CD14-positive monocyte (primary cell): ENCODE measurements around the gene FIZ1. TPM values are rescaled to one million over a fixed set of nuclear protein-coding genes. Genes with fewer than 3 reads are reported as not detected.

Source experiments
- DNase-seq, 3 donors: peaks; one replicate each; pipeline ENCODE4 v3.0.0-alpha.2; 2011 to 2022
- H2AFZ ChIP-seq: 2 replicates; pipeline ENCODE4 v1.6.0; 2012; ENCODE audit warnings: mild to moderate bottlenecking, low read depth, low read length, inconsistent platforms; ENCODE audit not compliant: insufficient read depth, poor library complexity, severe bottlenecking
- H3K27ac ChIP-seq, 2 donors: 1 replicate in 1 of 2; 2 replicates in 1 of 2; pipeline ENCODE4 v1.5.1; 2012 to 2013; ENCODE audit warnings: low read length in 2 of 2, control low read depth in 1 of 2, inconsistent platforms in 1 of 2, low read depth in 1 of 2, mild to moderate bottlenecking in 1 of 2
- H3K27me3 ChIP-seq, 2 donors: one replicate each; pipeline versions ENCODE4 v1.6.0 to v1.6.1; 2011 to 2013; ENCODE audit warnings: low read length in 2 of 2; ENCODE audit not compliant: control insufficient read depth in 2 of 2, insufficient read depth in 2 of 2
- H3K36me3 ChIP-seq, 2 donors: replicated peaks in 1 of 2; 1 replicate in 1 of 2; 2 replicates in 1 of 2; pipeline versions ENCODE4 v1.5.1 to v1.6.1; 2012 to 2013; ENCODE audit warnings: low read length in 2 of 2, control low read depth in 1 of 2, inconsistent platforms in 1 of 2, mild to moderate bottlenecking in 1 of 2; ENCODE audit not compliant: insufficient read depth in 2 of 2, control insufficient read depth in 1 of 2
- H3K4me1 ChIP-seq, 2 donors: 1 replicate in 1 of 2; 2 replicates in 1 of 2; pipeline versions ENCODE4 v1.5.1 to v1.6.1; 2012 to 2013; ENCODE audit warnings: low read length in 2 of 2, control low read depth in 1 of 2, inconsistent platforms in 1 of 2, mild to moderate bottlenecking in 1 of 2, moderate library complexity in 1 of 2; ENCODE audit not compliant: insufficient read depth in 2 of 2, control insufficient read depth in 1 of 2
- H3K4me2 ChIP-seq: replicated peaks from 2 replicates; pipeline ENCODE3; 2012; ENCODE audit warnings: low read length, moderate library complexity, mild to moderate bottlenecking; ENCODE audit not compliant: poor library complexity, severe bottlenecking; ENCODE audit errors: extremely low read depth
- H3K4me3 ChIP-seq, 3 experiments: fragments of 200-600 bp in 1 of 3; sonication (generic) in 1 of 3; replicated peaks in 1 of 3; 1 replicate in 2 of 3; 2 replicates in 1 of 3; pipeline ENCODE4 v1.5.1; 2011 to 2013; ENCODE audit warnings: low read length in 3 of 3, mild to moderate bottlenecking in 3 of 3, control low read depth in 2 of 3, low read depth in 2 of 3, inconsistent platforms in 1 of 3, moderate library complexity in 1 of 3
- H3K79me2 ChIP-seq: 2 replicates; pipeline ENCODE4 v1.6.0; 2012; ENCODE audit warnings: mild to moderate bottlenecking, control low read depth, inconsistent platforms, low read length, moderate library complexity; ENCODE audit not compliant: insufficient read depth
- H3K9ac ChIP-seq: 2 replicates; pipeline ENCODE4 v1.6.0; 2017; ENCODE audit warnings: low read length, mild to moderate bottlenecking; ENCODE audit not compliant: insufficient read depth, poor library complexity, severe bottlenecking
- H3K9me3 ChIP-seq, 2 donors: replicated peaks in 1 of 2; 1 replicate in 1 of 2; 2 replicates in 1 of 2; pipeline versions ENCODE4 v1.5.1 to v1.6.1; 2012 to 2013; ENCODE audit warnings: low read length in 2 of 2, control low read depth in 1 of 2; ENCODE audit not compliant: control insufficient read depth in 1 of 2, insufficient read depth in 1 of 2
- H4K20me1 ChIP-seq: 2 replicates; pipeline ENCODE4 v1.6.0; 2012; ENCODE audit warnings: mild to moderate bottlenecking, low read length, control low read depth, moderate library complexity; ENCODE audit not compliant: insufficient read depth
- H3K27ac Mint-ChIP-seq, 7 donors: one replicate each; pipeline ENCODE4 v1.8.0; 2020; ENCODE audit warnings: mild to moderate bottlenecking in 7 of 7, mixed read lengths in 7 of 7, moderate library complexity in 6 of 7, inconsistent platforms in 2 of 7
- H3K27me3 Mint-ChIP-seq, 3 donors: one replicate each; pipeline ENCODE4 v1.8.0; 2021 to 2022; ENCODE audit warnings: low read depth in 3 of 3, mild to moderate bottlenecking in 3 of 3, mixed read lengths in 3 of 3, moderate library complexity in 3 of 3, inconsistent platforms in 1 of 3
- H3K36me3 Mint-ChIP-seq, 2 donors: one replicate each; pipeline ENCODE4 v1.8.0; 2020; ENCODE audit warnings: mixed read lengths in 2 of 2, inconsistent platforms in 1 of 2, mild to moderate bottlenecking in 1 of 2
- H3K4me1 Mint-ChIP-seq: one replicate; pipeline ENCODE4 v1.8.0; 2020; ENCODE audit warnings: mild to moderate bottlenecking, mixed read lengths
- H3K4me3 Mint-ChIP-seq, 2 donors: one replicate each; pipeline ENCODE4 v1.8.0; 2020; ENCODE audit warnings: mild to moderate bottlenecking in 2 of 2, mixed read lengths in 2 of 2, moderate library complexity in 1 of 2
- H3K9me3 Mint-ChIP-seq, 7 donors: one replicate each; pipeline ENCODE4 v1.8.0; 2020 to 2022; ENCODE audit warnings: mixed read lengths in 7 of 7, mild to moderate bottlenecking in 6 of 7, moderate library complexity in 6 of 7, inconsistent platforms in 2 of 7
- WGBS: methylation state at CpG from one replicate; pipeline ENCODE4 v1.1.5; 2013; ENCODE audit warnings: missing lambda C conversion rate; ENCODE audit not compliant: insufficient coverage; 5-methylcytosine and 5-hydroxymethylcytosine counted together
- intact Hi-C, 2 donors: fragments of 100-400 bp; cut with micrococcal nuclease; formaldehyde crosslinking; loops; one replicate each; pipeline versions ENCODE4 v1.15.0 to v1.15.1; 2023
- polyA plus RNA-seq, 3 donors: library from polyadenylated mRNA; depleted of rRNA in 1 of 3; unstranded in 2 of 3; stranded (reverse) in 1 of 3; fragments of 300-500 nt in 2 of 3; fragments of >200 nt in 1 of 3; fragmentation: Illumina TruSeq in 2 of 3; gene quantifications; 1 replicate in 2 of 3; 2 replicates in 1 of 3; pipeline ENCODE4 v1.2.3, GENCODE V29; 2012 to 2021
- TF ChIP-seq, protein P1 (sequence below): fragments of 200-600 bp; IDR thresholded peaks from one replicate; pipeline ENCODE4 v1.8.0; 2022; ENCODE audit warnings: antibody characterized with exemption, mild to moderate bottlenecking

FIZ1 gene
- polyA plus RNA-seq, 3 donors, result 1.2 to 2.6 (median 1.6) TPM

DNA sequence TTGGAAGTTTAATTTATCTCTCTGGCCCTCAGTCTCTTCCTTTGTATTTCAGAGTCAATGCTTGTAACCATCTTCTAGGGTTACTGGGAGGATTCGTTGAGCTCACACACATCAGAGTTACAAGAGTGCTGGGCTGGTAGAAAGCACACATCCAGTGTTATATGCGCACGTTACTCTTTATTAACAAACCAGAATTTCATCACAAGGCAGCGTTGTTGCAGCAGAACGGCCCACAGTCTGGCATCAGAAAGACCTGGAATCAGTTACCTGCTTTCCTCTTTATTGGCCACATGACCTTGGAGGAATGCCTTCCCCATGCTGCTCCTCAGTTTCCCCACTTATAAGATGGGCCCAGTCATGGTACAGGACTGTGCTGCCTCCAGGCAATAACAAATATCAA, 10.0 kb upstream of the FIZ1 start:
- WGBS, result 78% methylated on average over 3 of the region's 5 CpGs
- Histone ChIP-seq H3K4me2 (no peak overlapping the region), H3K4me1 (peaks cover 33 to 44% of the 10 kb centered on the region in 2 donors), H3K79me2 (peaks cover 78% of the 10 kb centered on the region), H2AFZ (no peak overlapping the region), H3K4me3 (no peak overlapping the region), H3K36me3 (peaks cover 6 to 33% of the 10 kb centered on the region in 2 donors), H3K27ac (no peak overlapping the region), H4K20me1 (peaks cover 65% of the 10 kb centered on the region), H3K27me3 (no peaks in the 10 kb centered on the region), H3K9ac (no peak overlapping the region), H3K9me3 (no peaks in the 10 kb centered on the region)
- Mint-ChIP-seq H3K36me3 (peaks cover 34 to 53% of the 10 kb centered on the region in 2 donors), H3K27me3 (no peaks in the 10 kb centered on the region), H3K4me1 (peaks cover 69% of the 10 kb centered on the region), H3K4me3 (no peak overlapping the region), H3K27ac (peak overlapping the region in 1 of 7 donors; percentile 15), H3K9me3 (peaks cover 0 to 2% (median 0%) of the 10 kb centered on the region in 7 donors)
- DNase-seq, result no peak
- TF ChIP-seq, protein P1, sequence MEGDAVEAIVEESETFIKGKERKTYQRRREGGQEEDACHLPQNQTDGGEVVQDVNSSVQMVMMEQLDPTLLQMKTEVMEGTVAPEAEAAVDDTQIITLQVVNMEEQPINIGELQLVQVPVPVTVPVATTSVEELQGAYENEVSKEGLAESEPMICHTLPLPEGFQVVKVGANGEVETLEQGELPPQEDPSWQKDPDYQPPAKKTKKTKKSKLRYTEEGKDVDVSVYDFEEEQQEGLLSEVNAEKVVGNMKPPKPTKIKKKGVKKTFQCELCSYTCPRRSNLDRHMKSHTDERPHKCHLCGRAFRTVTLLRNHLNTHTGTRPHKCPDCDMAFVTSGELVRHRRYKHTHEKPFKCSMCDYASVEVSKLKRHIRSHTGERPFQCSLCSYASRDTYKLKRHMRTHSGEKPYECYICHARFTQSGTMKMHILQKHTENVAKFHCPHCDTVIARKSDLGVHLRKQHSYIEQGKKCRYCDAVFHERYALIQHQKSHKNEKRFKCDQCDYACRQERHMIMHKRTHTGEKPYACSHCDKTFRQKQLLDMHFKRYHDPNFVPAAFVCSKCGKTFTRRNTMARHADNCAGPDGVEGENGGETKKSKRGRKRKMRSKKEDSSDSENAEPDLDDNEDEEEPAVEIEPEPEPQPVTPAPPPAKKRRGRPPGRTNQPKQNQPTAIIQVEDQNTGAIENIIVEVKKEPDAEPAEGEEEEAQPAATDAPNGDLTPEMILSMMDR, result no peak
- intact Hi-C loops, result loop anchor here in 1 of 2 donors (5.0 to 10.0 kb wide), 3 partner anchors 33 to 205 kb away; partner anchors contain the start of genes UBE2S, ZNF580 and ZNF581

DNA sequence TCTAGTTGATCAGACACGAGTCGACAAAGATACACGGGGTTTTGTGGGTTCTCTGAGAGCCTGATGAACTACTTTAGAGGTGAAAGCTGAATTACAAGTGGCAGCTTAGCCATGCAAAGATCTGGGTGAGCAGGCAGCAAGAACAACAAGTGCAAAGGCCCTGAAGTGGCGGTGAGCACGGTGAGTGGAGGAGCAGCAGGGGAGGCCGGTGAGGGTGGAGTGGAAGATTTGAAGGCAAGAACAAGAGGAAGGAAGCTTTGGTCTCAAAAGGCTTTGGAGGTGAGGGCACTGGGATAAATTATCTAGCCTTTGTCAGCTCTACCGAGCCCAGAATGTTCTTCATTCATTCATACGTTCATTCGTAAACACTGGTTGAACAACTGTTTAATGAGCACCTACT, 7.5 kb upstream of the FIZ1 start:
- Histone ChIP-seq H3K27me3 (no peaks in the 10 kb centered on the region), H2AFZ (no peak overlapping the region), H4K20me1 (peaks cover 49% of the 10 kb centered on the region), H3K9me3 (no peaks in the 10 kb centered on the region), H3K27ac (peak overlapping the region in 1 of 2 donors; percentile 76), H3K4me1 (peaks cover 30 to 55% of the 10 kb centered on the region in 2 donors), H3K79me2 (peaks cover 80% of the 10 kb centered on the region), H3K4me3 (peak overlapping the region in 1 of 3 experiments; percentile 81), H3K9ac (peak overlapping the region; percentile 78), H3K36me3 (peaks cover 4 to 44% of the 10 kb centered on the region in 2 donors), H3K4me2 (peak overlapping the region; percentile 77)
- H3K27ac Mint-ChIP-seq, result peak overlapping the region in 6 of 7 donors; percentile 35 to 97 (median 94)
- intact Hi-C loops, result loop anchor here (2.0 to 10.0 kb wide), 4 partner anchors 14 to 202 kb away; partner anchors contain the start of genes UBE2S (in 1 of the 2), ZNF580 (in 1 of the 2) and ZNF581 (in 1 of the 2)
- no peak overlapping the region for H3K4me3 Mint-ChIP-seq
- TF ChIP-seq, protein P1, result no peak
- H3K36me3 Mint-ChIP-seq, result peaks cover 27 to 46% of the 10 kb centered on the region in 2 donors
- no peaks in the 10 kb centered on the region for H3K9me3 Mint-ChIP-seq
- peaks cover 67% of the 10 kb centered on the region for H3K4me1 Mint-ChIP-seq
- no peaks in the 10 kb centered on the region for H3K27me3 Mint-ChIP-seq
- DNase-seq, result no peak
- WGBS, result 54% methylated on average over 6 of the region's 9 CpGs
